A673 (cell line): ENCODE data around the gene MED12L.

Source experiments
- CTCF ChIP-seq: fragments of 300-800, 200-600 bp; sonication (generic); conservative IDR thresholded peaks from 2 replicates; pipeline ENCODE4 v1.5.1; 2017; ENCODE audit warnings: low read depth, mild to moderate bottlenecking, antibody characterized with exemption, low read length, moderate library complexity, mixed read lengths
- EZH2 ChIP-seq: fragments of 200-600 bp; sonication (generic); IDR thresholded peaks from 2 replicates; pipeline ENCODE4 v1.6.1; 2017; ENCODE audit warnings: borderline replicate concordance, low read depth, mild to moderate bottlenecking, mixed read lengths, antibody characterized with exemption, low read length; ENCODE audit not compliant: poor library complexity, severe bottlenecking

GRCh38 chr3:151264605-151265004, 179.1 kb downstream of the MED12L start:
- no peak for TF ChIP-seq CTCF
- TF ChIP-seq EZH2 = no peak
